ENCODE measurements around the gene OGFOD1.
A peak's percentile ranks its signal among the peaks of the same experiment; 100 is the strongest.

The OGFOD1 gene

DNA sequence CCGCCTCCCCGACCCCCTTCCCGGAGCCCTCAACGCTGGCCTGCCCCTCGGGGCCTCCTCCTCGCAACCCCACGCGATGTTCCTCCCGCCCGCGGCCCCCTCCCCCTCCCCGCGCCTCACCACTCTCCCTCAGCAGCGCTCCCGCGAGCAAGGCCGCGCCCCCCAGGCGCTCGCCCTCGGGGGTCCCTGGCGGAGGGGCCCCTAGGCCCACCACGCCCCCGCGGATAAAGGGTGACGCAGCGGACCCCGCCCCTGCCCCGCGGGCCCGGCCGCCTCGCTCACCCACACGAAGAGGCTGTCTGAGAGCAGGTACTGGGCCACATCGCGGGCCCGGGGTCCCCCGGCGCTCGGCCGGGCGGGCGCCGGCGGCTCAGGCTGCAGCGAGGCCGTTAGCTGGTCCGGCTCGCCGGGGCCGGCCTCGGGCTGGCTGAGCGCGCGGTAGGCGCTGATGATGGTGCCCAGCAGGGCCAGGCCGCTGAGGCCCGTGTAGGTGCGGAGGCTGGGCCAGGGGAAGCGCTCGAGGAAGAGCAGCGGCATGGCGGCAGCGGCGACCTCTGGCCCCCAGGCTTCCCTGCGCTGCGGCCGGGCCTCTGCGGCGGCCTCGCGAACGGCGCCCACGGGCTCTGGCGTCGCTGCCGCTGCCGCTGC is 26.4 kb upstream of the OGFOD1 start:
- Histone ChIP-seq H3K36me3 (peaks cover 8% of the 10 kb centered on the region; the same call in 1 of the 2 replicates), H3K9ac (peak overlapping the region; percentile 91), H3K4me1 (peaks cover 41% of the 10 kb centered on the region), H3K4me2 (peak overlapping the region; percentile 96), H3K27ac (peak overlapping the region; percentile 89), H4K20me1 (peaks cover 54% of the 10 kb centered on the region), H3K27me3 (no peaks in the 10 kb centered on the region), H3K4me3 (peak overlapping the region; percentile 98), H3K9me3 (no peaks in the 10 kb centered on the region)
- TF ChIP-seq Cebpa-rat (IDR thresholded peaks at IDR 0.05) = no peak

DNA sequence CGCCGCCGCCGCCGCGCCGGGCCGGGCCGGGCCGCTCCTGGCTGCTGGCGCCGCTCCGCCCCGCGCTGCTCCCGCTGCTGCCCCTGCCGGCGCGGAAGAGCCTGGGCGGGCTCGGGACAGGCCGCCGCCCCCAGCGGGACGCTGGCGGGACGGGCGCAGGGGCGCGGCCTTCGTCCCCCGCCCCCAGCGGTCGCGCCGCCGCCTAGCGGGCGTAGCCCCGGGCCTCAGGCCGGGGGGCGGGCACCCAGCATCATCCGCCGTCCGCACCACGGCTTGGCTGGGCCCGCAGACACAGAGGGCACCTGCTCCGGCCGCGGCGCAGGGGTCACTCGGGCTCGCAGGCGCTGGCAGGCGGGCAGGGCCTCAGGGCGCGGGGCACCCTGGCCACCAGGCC is 25.9 kb upstream of the OGFOD1 start, which contains the start of gene AMFR:
Gene AMFR (minus strand): TSS at position 107 of the 394 bp plus-strand sequence. CDS start 218 bp downstream, outside the sequence.
- Histone ChIP-seq H3K9ac (peak within 1 kb of the TSS; percentile 91), H3K27ac (peak within 1 kb of the TSS; percentile 89), H3K27me3 (no peaks in the 10 kb centered on the region), H3K4me2 (peak within 1 kb of the TSS; percentile 96), H3K4me3 (peak within 1 kb of the TSS; percentile 98), H4K20me1 (peaks cover 49% of the 10 kb centered on the region), H3K4me1 (peaks cover 41% of the 10 kb centered on the region), H3K36me3 (peaks cover 11% of the 10 kb centered on the region; the same call in 1 of the 2 replicates), H3K9me3 (no peaks in the 10 kb centered on the region)
- TF ChIP-seq Cebpa-rat (IDR thresholded peaks at IDR 0.05) = no peak

DNA sequence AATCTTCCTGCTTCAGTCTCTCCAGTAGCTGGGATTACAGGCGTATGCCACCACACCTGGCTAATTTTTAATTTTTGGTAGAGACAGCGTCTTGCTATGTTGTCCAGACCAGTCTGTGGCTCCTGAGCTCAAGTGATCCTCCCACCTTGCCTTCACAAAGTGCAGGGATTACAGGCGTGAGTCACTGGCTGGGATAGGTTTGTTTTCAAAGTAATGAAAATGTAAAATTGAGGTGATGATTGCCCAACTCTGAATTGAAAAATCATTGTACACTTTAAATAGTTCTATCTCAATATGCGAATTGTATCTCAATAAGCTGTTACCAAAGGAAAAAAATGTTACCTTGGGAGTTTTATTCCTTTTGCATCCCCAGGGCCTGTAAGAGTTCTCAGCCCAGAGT is 24.8 kb upstream of the OGFOD1 start:
- Histone ChIP-seq H3K4me3 (no peak overlapping the region), H3K4me1 (peaks cover 41% of the 10 kb centered on the region), H4K20me1 (peaks cover 38% of the 10 kb centered on the region), H3K36me3 (peaks cover 20% of the 10 kb centered on the region; the same call in 1 of the 2 replicates), H3K9me3 (no peaks in the 10 kb centered on the region), H3K9ac (no peak overlapping the region), H3K27me3 (no peaks in the 10 kb centered on the region), H3K4me2 (no peak overlapping the region), H3K27ac (no peak overlapping the region)
- no peak for TF ChIP-seq Cebpa-rat (IDR thresholded peaks at IDR 0.05)

DNA sequence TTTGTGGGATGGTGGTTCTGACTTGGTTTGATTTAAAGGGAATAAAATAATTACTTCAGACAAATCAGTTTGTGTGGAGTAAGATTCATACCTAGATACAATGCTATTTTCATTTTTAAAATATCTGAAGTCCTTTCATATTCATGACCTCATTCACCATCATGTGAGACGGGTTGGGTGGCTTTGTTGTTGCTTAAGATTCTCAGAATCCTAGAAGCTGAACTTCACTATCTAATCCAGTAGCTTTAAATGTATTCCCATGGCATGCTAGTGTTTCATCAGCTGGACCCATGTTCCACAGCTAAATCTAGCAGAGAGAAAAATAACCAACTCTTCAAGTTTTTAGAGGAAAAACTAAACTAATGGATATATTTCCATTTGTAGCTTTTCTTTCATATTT is 23.3 kb upstream of the OGFOD1 start:
- H3K9me3 ChIP-seq = no peaks in the 10 kb centered on the region
- peaks cover 35% of the 10 kb centered on the region for H3K36me3 ChIP-seq
- H3K4me2 ChIP-seq = no peak overlapping the region
- H3K27me3 ChIP-seq = no peaks in the 10 kb centered on the region
- H3K27ac ChIP-seq = no peak overlapping the region
- peaks cover 33% of the 10 kb centered on the region for H3K4me1 ChIP-seq
- no peak for TF ChIP-seq Cebpa-rat (IDR thresholded peaks at IDR 0.05)
- no peak overlapping the region for H3K4me3 ChIP-seq
- peaks cover 22% of the 10 kb centered on the region for H4K20me1 ChIP-seq
- no peak overlapping the region for H3K9ac ChIP-seq

DNA sequence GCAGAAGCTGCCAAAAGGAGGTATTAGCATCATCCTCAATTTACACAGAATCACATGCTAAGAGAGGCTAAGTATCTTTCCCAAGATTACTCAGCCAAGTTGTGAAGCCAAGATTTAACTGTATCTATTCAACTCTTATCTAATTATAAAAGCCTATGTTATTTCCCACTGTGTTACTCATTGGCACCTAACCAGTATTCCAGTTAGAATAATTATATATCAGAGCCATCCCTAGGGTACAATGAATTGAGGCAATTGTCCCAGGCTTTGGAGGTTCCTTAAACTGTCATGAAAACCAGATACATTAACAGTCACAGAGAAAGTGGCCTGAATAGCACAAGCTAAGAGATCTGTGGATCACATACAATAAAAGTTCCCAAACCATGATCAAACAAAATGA is 15.1 kb upstream of the OGFOD1 start:
- Histone ChIP-seq H3K36me3 (peaks cover 94% of the 10 kb centered on the region), H3K4me1 (peaks cover 10% of the 10 kb centered on the region), H4K20me1 (peaks cover 39% of the 10 kb centered on the region; the same call in 1 of the 2 replicates), H3K4me2 (no peak overlapping the region), H3K9ac (no peak overlapping the region), H3K9me3 (no peaks in the 10 kb centered on the region), H3K27ac (no peak overlapping the region), H3K4me3 (no peak overlapping the region), H3K27me3 (no peaks in the 10 kb centered on the region)
- TF ChIP-seq Cebpa-rat (IDR thresholded peaks at IDR 0.05) = no peak

DNA sequence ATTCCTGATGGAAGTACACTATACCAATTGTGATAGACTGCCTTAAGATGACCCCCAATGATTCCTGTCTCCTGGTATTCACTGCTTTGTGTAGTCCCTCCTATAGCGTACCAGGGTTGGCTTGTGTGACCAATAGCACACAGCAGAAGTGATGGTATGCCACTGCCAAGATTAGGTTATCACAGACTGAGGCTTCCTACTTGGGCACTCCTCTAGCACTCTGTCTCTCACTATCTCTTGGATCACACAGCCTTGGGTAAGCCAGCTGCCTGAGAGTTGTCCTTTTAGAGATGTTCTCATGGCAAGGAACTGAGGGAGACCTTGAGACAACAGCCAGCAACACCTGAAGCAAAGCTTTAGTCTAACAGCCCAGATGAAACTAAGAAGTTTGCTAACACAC is 13.3 kb upstream of the OGFOD1 start:
- Histone ChIP-seq H3K4me2 (no peak overlapping the region), H3K9ac (no peak overlapping the region), H3K27me3 (no peaks in the 10 kb centered on the region), H3K36me3 (peaks cover 92% of the 10 kb centered on the region), H3K4me1 (no peaks in the 10 kb centered on the region), H4K20me1 (peaks cover 40% of the 10 kb centered on the region; the same call in 1 of the 2 replicates), H3K9me3 (no peaks in the 10 kb centered on the region), H3K4me3 (no peak overlapping the region), H3K27ac (no peak overlapping the region)
- TF ChIP-seq Cebpa-rat (IDR thresholded peaks at IDR 0.05) = no peak

DNA sequence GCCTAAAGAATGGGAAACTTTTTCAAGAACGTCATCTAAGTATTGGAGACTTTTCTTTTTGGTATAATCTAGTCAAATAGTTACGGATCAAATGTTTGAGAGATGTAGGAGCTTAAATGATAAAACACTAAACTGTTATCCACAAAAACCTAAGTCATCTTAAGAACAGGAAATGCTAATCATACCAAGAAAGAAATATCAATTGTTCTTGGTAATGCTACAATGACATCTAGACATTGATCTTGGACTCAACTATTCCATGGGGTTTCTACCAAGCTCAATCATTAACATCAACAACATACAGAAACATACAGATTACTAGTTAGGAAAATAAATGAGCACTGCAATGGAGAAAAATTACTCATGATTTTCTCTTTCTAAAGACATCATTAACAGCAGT is 4.1 kb upstream of the OGFOD1 start:
- Histone ChIP-seq H3K27ac (no peak overlapping the region), H4K20me1 (peaks cover 46% of the 10 kb centered on the region), H3K27me3 (no peaks in the 10 kb centered on the region), H3K9ac (no peak overlapping the region), H3K4me2 (no peak overlapping the region), H3K4me1 (peaks cover 24% of the 10 kb centered on the region), H3K36me3 (peaks cover 55% of the 10 kb centered on the region), H3K4me3 (no peak overlapping the region), H3K9me3 (no peaks in the 10 kb centered on the region)
- TF ChIP-seq Cebpa-rat (IDR thresholded peaks at IDR 0.05) = no peak

DNA sequence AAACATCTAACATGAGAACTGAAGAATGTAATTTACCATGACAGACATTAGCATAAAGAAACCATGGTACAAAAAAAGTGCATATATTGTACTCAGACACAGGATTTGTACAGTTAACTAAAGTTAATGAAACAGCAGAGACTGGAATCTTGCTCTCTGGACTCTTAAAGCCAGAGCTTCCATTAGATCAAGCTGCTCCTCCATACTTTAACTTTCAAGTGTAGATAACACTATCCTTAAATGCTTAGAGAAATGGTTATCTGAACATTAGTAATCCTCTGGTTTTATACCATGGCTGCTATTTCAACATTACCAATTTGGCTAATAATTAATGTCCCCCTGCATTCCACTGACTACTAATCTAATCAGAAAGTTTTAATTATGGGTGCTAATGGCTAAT is 3.3 kb upstream of the OGFOD1 start:
- Histone ChIP-seq H3K9ac (no peak overlapping the region), H4K20me1 (peaks cover 53% of the 10 kb centered on the region), H3K9me3 (no peaks in the 10 kb centered on the region), H3K4me2 (peak overlapping the region; percentile 1; the same call in 1 of the 2 replicates), H3K27me3 (no peaks in the 10 kb centered on the region), H3K27ac (no peak overlapping the region), H3K36me3 (peaks cover 51% of the 10 kb centered on the region), H3K4me3 (no peak overlapping the region), H3K4me1 (peaks cover 31% of the 10 kb centered on the region)
- TF ChIP-seq Cebpa-rat (IDR thresholded peaks at IDR 0.05) = no peak

DNA sequence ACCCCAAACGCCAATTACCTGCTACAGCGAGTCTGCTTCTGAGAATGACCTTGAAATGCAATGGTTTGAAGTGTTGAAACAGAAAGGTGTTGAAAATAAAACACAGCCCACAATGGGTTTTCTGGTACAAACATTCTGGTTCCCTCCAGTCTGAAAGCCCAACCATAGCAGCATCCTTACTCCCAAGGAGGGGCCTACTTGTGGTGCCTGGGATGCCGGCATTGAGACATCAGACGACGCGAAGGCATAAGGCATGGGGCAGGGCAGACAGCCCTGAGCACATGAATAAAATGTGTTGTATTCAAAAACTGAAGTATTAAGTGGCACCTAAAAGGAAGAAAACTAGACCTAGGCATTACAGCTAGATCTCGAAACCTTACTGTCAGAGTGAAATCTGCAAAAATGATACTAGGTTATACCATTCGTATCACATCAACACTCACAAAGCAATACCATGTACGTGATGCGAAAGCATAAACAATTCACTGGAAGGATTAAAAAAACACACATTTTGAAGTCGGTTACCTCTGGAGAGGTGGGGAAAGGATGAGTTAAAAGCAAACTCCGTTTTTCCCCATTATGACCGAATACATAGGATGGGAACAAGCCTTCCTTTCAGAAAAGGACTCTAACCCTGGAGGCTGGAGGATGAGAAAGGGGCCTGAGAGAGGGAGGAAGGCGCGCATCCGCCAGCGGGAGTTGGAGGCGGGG is 924 bp upstream of the OGFOD1 start:
- Histone ChIP-seq H3K4me1 (peaks cover 35% of the 10 kb centered on the region), H3K27me3 (no peaks in the 10 kb centered on the region), H4K20me1 (peaks cover 56% of the 10 kb centered on the region), H3K27ac (peak overlapping the region; percentile 87), H3K4me2 (peak overlapping the region; percentile 94), H3K36me3 (peaks cover 51% of the 10 kb centered on the region), H3K9me3 (no peaks in the 10 kb centered on the region), H3K4me3 (peak overlapping the region; percentile 90), H3K9ac (peak overlapping the region; percentile 88)
- no peak for TF ChIP-seq Cebpa-rat (IDR thresholded peaks at IDR 0.05)
